Stomach (tissue), 4 donors: ENCODE measurements around the gene POU3F1.

ENCODE experiments used
- CTCF ChIP-seq, 7 experiments: fragments of 450-650 bp in 4 of 7; fragments of 200-600 bp in 3 of 7; sonication (generic) in 3 of 7; IDR thresholded peaks; one replicate each; pipeline ENCODE4 v1.5.1; 2016 to 2019; ENCODE audit warnings: antibody characterized with exemption in 7 of 7, control low read depth in 2 of 7, mild to moderate bottlenecking in 1 of 7
- EP300 ChIP-seq: sonication (generic); formaldehyde crosslinking; IDR thresholded peaks from one replicate; pipeline ENCODE4 v1.6.1; 2017; ENCODE audit warnings: antibody characterized with exemption
- POLR2A ChIP-seq, 4 donors: fragments of 450-650 bp; IDR thresholded peaks; one replicate each; pipeline ENCODE4 v1.6.1; 2016; ENCODE audit warnings: antibody characterized with exemption in 4 of 4, control low read depth in 2 of 4, mild to moderate bottlenecking in 1 of 4, moderate library complexity in 1 of 4
- POLR2AphosphoS5 ChIP-seq, 3 donors: sonication (generic); formaldehyde crosslinking; IDR thresholded peaks; one replicate each; pipeline ENCODE4 v1.6.1; 2016; ENCODE audit warnings: antibody characterized with exemption in 3 of 3

GRCh38 chr1:38031513-38031866 lies 15.1 kb downstream of the POU3F1 start:
- TF ChIP-seq CTCF (IDR thresholded peaks at IDR 0.05) (no peak), POLR2A (IDR thresholded peaks at IDR 0.05) (no peak), POLR2AphosphoS5 (IDR thresholded peaks at IDR 0.05) (no peak), EP300 (no peak)
